K562 (cell line): ENCODE data around the gene COL13A1. TPM values are rescaled to one million over a fixed set of nuclear protein-coding genes. Genes with fewer than 3 reads are reported as not detected.

ENCODE experiments used
- ATAC-seq: fragments of 200-7000 bp; cut with Tn5 transposase; 3 replicates; pipeline ENCODE4 v1.9.1; 2020; ENCODE audit warnings: moderate library complexity
- BruUV-seq: library from RNA; stranded (reverse); fragments of 400-500 nt; replicated peaks from 2 replicates; lab custom pipeline; 2021; lab: Mats Ljungman, UMichigan
- CTCF ChIA-PET: fragments of 300-600 bp; formaldehyde crosslinking; extraction: SDS; loops from one replicate; lab custom pipeline; 2021; ENCODE audit warnings: low intra/inter-chr PET ratio; lab: Yijun Ruan, JAX
- POLR2A ChIA-PET: fragments of 300-600, 350-650 bp; sonication (Branson Sonifier 250); formaldehyde crosslinking; extraction: SDS; loops from one replicate; lab custom pipeline; 2021; ENCODE audit warnings: antibody characterized with exemption, inconsistent platforms; lab: Yijun Ruan, JAX
- DNase-seq, 4 experiments: peaks; one replicate each; pipeline versions ENCODE4 v3.0.0 to v3.0.0-alpha.2; 2011 to 2018; ENCODE audit warnings: low spot score in 3 of 4, mixed read lengths in 3 of 4; ENCODE audit errors: extremely low read depth in 1 of 4
- FAIRE-seq: peaks from 2 replicates; lab custom pipeline; 2011; peaks lifted over from hg19 to GRCh38; lab: Jason Lieb, UNC
- H2AFZ ChIP-seq: 2 replicates; pipeline ENCODE4 v1.6.0; 2011; ENCODE audit warnings: low read depth, low read length, control low read depth, inconsistent platforms
- H3K27ac ChIP-seq: fragments of 200-600 bp; 3 replicates; pipeline ENCODE4 v1.8.0; 2011; ENCODE audit warnings: low read depth, mild to moderate bottlenecking, control low read depth, inconsistent platforms, low read length, moderate library complexity, mixed read lengths; ENCODE audit errors: extremely low read depth
- H3K27me3 ChIP-seq, 2 experiments: fragments of 300-600 bp in 1 of 2; 2 replicates in 1 of 2; 3 replicates in 1 of 2; pipeline versions ENCODE4 v1.6.0 to v1.8.0; 2011; ENCODE audit warnings: inconsistent platforms in 2 of 2, low read length in 2 of 2, mild to moderate bottlenecking in 1 of 2, mixed read lengths in 1 of 2, moderate library complexity in 1 of 2; ENCODE audit not compliant: control insufficient read depth in 2 of 2, insufficient read depth in 2 of 2
- H3K36me3 ChIP-seq: fragments of 300-600 bp; 3 replicates; pipeline ENCODE4 v1.8.0; 2011; ENCODE audit warnings: mild to moderate bottlenecking, low read length, inconsistent platforms; ENCODE audit not compliant: control insufficient read depth, insufficient read depth
- H3K4me1 ChIP-seq, 2 experiments: fragments of 200-600 bp in 1 of 2; replicated peaks in 1 of 2; 2 replicates in 1 of 2; 3 replicates in 1 of 2; pipeline versions ENCODE4 v1.5.1 to v1.8.0; 2011; ENCODE audit warnings: inconsistent platforms in 2 of 2, low read length in 2 of 2, mild to moderate bottlenecking in 1 of 2, mixed read lengths in 1 of 2, moderate library complexity in 1 of 2; ENCODE audit not compliant: control insufficient read depth in 2 of 2, insufficient read depth in 2 of 2
- H3K4me2 ChIP-seq: 2 replicates; pipeline ENCODE4 v1.6.1; 2011; ENCODE audit warnings: low read length, control low read depth, inconsistent platforms, mixed read lengths; ENCODE audit not compliant: insufficient read depth
- H3K4me3 ChIP-seq: fragments of 200-600 bp; sonication (generic), shearing (Covaris generic); 2 replicates; pipeline ENCODE4 v1.5.1; 2016; ENCODE audit warnings: control low read depth, inconsistent platforms
- H3K79me2 ChIP-seq: fragments of 200-600 bp; 3 replicates; pipeline ENCODE4 v1.8.0; 2011; ENCODE audit warnings: low read length, inconsistent platforms; ENCODE audit not compliant: control insufficient read depth, insufficient read depth
- H3K9ac ChIP-seq, 2 experiments: 2 replicates each; pipeline versions ENCODE4 v1.6.0 to v1.6.1; 2011; ENCODE audit warnings: low read depth in 2 of 2, low read length in 2 of 2, control low read depth in 1 of 2, inconsistent platforms in 1 of 2, mild to moderate bottlenecking in 1 of 2, mixed read lengths in 1 of 2; ENCODE audit not compliant: insufficient read depth in 1 of 2
- H3K9me1 ChIP-seq: one replicate; pipeline ENCODE4 v1.6.0; 2011; ENCODE audit warnings: inconsistent platforms, mild to moderate bottlenecking, low read length, moderate library complexity; ENCODE audit not compliant: control insufficient read depth, insufficient read depth
- H3K9me3 ChIP-seq: replicated peaks from 2 replicates; pipeline ENCODE4 v1.5.1; 2011; ENCODE audit warnings: low read depth, low read length, inconsistent platforms; ENCODE audit not compliant: control insufficient read depth, insufficient read depth
- H4K20me1 ChIP-seq: replicated peaks from 2 replicates; pipeline ENCODE4 v1.6.1; 2011; ENCODE audit warnings: low read length, inconsistent platforms, mixed read lengths; ENCODE audit not compliant: control insufficient read depth, insufficient read depth
- AFF1 ChIP-seq, 2 experiments: fragments of 450-650 bp; IDR thresholded peaks; 2 replicates each; pipeline ENCODE4 v1.6.1; 2018; ENCODE audit warnings: mild to moderate bottlenecking in 2 of 2, low read depth in 1 of 2; ENCODE audit not compliant: partially characterized antibody in 2 of 2
- FOXJ3 ChIP-seq: sonication (generic); formaldehyde crosslinking; IDR thresholded peaks from 2 replicates; pipeline ENCODE4 v1.4.0; 2020; ENCODE audit warnings: mild to moderate bottlenecking, missing genetic modification reagents
- HNRNPK ChIP-seq: fragments of 200-400 bp; formaldehyde crosslinking; IDR thresholded peaks from one replicate; pipeline ENCODE4 v1.6.1; 2018; ENCODE audit warnings: mild to moderate bottlenecking, low read depth, low read length; ENCODE audit not compliant: poor library complexity, severe bottlenecking
- SAFB2 ChIP-seq: fragments of 200-400 bp; formaldehyde crosslinking; IDR thresholded peaks from 2 replicates; pipeline ENCODE4 v1.6.1; 2018; ENCODE audit warnings: borderline replicate concordance, low read length, low read depth, moderate library complexity; ENCODE audit not compliant: severe bottlenecking
- SREBF2 ChIP-seq: sonication (generic); formaldehyde crosslinking; IDR thresholded peaks from 2 replicates; pipeline ENCODE4 v1.4.0; 2020; ENCODE audit warnings: mild to moderate bottlenecking, missing genetic modification reagents
- ZNF408 ChIP-seq: fragments of 250-450 bp; sonication (Bioruptor Pico); IDR thresholded peaks from 2 replicates; pipeline ENCODE4 v1.4.0; 2020; ENCODE audit warnings: low read depth, mild to moderate bottlenecking, moderate library complexity
- WGBS: fragments of 100-300 bp; shearing (Covaris generic); methylation state at CpG from one replicate; pipeline ENCODE4 v1.1.6; 2016; ENCODE audit warnings: low coverage, mixed read lengths; ENCODE audit not compliant: insufficient coverage; ENCODE audit errors: missing lambda C conversion rate; 5-methylcytosine and 5-hydroxymethylcytosine counted together
- in situ Hi-C: fragments of 300-500 bp; cut with MboI; formaldehyde crosslinking; loops from 4 replicates; pipeline ENCODE4 v1.15.0; 2018; ENCODE audit warnings: inconsistent platforms, mixed read lengths
- intact Hi-C: fragments of 100-400 bp; cut with micrococcal nuclease; formaldehyde crosslinking; loops from 2 replicates; pipeline ENCODE4 v1.14.2; 2022
- polyA plus RNA-seq, 8 experiments: library from polyadenylated mRNA; depleted of rRNA in 4 of 8; stranded (reverse) in 5 of 8; unstranded in 3 of 8; fragments of >200 nt; fragmentation: Nextera tagmentation in 2 of 8; fragmentation: Illumina TruSeq in 1 of 8; extraction: Ambion mirVana in 2 of 8; extraction: Trizol in 1 of 8; gene quantifications; 2 replicates each; pipeline versions ENCODE4 v1.2.1 to v1.2.3, GENCODE V29; 2011 to 2014; ENCODE audit warnings: inconsistent platforms in 1 of 8, missing spikeins in 1 of 8
- total RNA-seq, 7 experiments: library from RNA; depleted of rRNA in 6 of 7; stranded (reverse); fragments of >200 nt in 6 of 7; fragmentation: Illumina TruSeq in 2 of 7; extraction: Trizol in 2 of 7; gene quantifications; 2 replicates each; pipeline versions ENCODE4 v1.2.1 to v1.2.3, GENCODE V29; 2011 to 2021; ENCODE audit warnings: low replicate concordance in 1 of 7
- TF ChIP-seq, protein P1 (sequence below): fragments of 250-450 bp; sonication (Bioruptor Pico); IDR thresholded peaks from 2 replicates; pipeline ENCODE4 v1.4.0; 2020; ENCODE audit warnings: borderline replicate concordance

COL13A1 gene
- total and polyA plus RNA-seq, 9 of the 15 experiments (the other 6 are each of a cell fraction or from before 2014, with no cell fraction given) = not detected

GRCh38 chr10:69929575-69929974 lies 127.9 kb downstream of the COL13A1 start:
- Histone ChIP-seq H3K4me1 (no peaks in the 10 kb centered on the region), H3K9me1 (no peaks in the 10 kb centered on the region), H3K4me3 (no peak overlapping the region), H3K79me2 (no peaks in the 10 kb centered on the region), H3K27me3 (peaks cover 7 to 63% of the 10 kb centered on the region in 2 experiments), H3K9ac (no peak overlapping the region), H3K27ac (no peak overlapping the region), H3K36me3 (no peaks in the 10 kb centered on the region), H2AFZ (no peak overlapping the region), H4K20me1 (peaks cover 10% of the 10 kb centered on the region; the same call in 1 of the 2 replicates), H3K9me3 (no peaks in the 10 kb centered on the region), H3K4me2 (no peak overlapping the region)
- DNase-seq (no peak), ATAC-seq (no peak), FAIRE-seq (no peak)
- intact Hi-C loops = no loop called here
- CTCF ChIA-PET = no interaction called here
- TF ChIP-seq HNRNPK (no peak), SREBF2 (CRISPR knock-in tag) (no peak), ZNF408 (CRISPR knock-in tag) (no peak), FOXJ3 (CRISPR knock-in tag) (no peak), AFF1 (IDR thresholded peaks at IDR 0.05; ENCODE audit: low read depth in 1 of 2, partially characterized antibody in 2 of 2) (no peak), SAFB2 (no peak)
- TF ChIP-seq, protein P1, sequence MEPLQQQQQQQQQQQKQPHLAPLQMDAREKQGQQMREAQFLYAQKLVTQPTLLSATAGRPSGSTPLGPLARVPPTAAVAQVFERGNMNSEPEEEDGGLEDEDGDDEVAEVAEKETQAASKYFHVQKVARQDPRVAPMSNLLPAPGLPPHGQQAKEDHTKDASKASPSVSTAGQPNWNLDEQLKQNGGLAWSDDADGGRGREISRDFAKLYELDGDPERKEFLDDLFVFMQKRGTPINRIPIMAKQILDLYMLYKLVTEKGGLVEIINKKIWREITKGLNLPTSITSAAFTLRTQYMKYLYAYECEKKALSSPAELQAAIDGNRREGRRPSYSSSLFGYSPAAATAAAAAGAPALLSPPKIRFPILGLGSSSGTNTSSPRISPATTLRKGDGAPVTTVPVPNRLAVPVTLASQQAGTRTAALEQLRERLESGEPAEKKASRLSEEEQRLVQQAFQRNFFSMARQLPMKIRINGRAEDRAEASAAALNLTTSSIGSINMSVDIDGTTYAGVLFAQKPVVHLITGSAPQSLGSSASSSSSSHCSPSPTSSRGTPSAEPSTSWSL (CRISPR knock-in tag) = no peak
- no TSS peak for BruUV-seq
- 2% methylated on average over 3 of the region's 3 CpGs for WGBS
- in situ Hi-C loops = no loop called here
- POLR2A ChIA-PET = no interaction called here
